Stimulated activated CD8-positive, alpha-beta memory T cell treated with anti-CD3 and anti-CD28 coated beads, Interleukin-2, amount 100 ng/mL, for 1 hour (primary cell): ENCODE data around the gene KLHDC3.
"Not testable (repeated sequence)": the region's sequence is repeated elsewhere in the genome, so short reads cannot be mapped to it uniquely, and the experiment has no call there.

Experiments
- DNase-seq, 2 donors: peaks; one replicate each; pipeline ENCODE4 v3.0.0-alpha.2; 2020; ENCODE audit warnings: low read depth in 2 of 2

KLHDC3 gene

GRCh38 chr6:42988486-42989020 lies 25.5 kb upstream of the KLHDC3 start:
- no peak for DNase-seq

GRCh38 chr6:42989923-42990322 lies 24.1 kb upstream of the KLHDC3 start:
- no peak for DNase-seq

DNA sequence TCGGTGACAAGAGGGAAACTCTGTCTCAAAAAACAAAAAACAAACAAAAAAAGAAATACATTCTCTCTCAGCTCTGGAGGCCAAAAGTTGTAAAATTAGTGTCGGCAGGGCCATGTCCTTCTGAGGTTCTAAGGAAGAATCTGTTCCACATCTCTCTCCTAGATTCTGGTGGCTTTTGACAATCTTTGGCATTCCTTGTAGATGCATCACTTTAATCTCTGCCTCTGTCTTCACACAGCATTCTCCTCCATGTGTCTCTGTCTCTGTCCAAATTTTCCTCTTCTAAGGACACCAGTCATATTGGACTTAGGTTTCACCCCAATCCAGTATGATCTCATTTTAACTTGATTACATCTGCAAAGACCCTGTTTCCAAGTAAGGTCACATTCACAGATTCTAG lies 20.6 kb upstream of the KLHDC3 start:
- no peak for DNase-seq

DNA sequence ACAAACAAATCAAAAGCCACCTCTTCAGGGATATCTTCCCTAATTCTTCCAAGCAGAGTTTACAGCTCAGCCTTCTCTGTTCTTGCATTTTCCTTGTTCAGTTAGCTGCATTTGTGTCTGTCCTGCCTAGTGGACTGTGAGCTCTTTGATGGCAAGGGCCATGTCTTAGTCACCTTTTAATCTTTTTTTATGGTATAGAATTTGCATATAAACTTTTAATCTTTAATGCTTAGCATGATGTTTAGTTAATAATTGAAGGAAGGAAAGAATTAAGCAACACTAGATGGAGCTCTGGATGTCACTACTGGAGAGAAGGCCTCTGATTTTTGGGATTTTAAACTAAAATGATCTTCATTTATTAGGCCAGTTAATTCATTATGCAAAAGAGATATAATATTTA lies 17.5 kb upstream of the KLHDC3 start:
- DNase-seq = no peak

DNA sequence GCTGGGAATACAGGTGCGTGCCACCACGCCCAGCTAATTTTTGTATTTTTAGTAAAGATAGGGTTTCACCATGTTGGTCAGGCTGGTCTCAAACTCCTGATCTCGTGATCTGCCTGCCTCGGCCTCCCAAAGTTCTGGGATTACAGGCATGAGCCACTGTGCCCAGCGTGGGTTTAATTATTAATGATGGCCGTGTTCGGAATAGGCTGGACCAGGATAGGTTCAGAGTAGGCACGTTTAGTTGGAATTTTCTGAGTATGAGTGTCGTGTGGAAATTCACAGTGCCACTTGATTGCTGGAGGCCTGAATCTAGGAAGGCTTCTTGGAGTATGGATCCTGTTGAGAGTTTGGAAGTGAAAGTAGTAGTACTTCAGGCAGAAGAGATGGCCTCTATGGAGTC lies 15.8 kb upstream of the KLHDC3 start:
- not testable (repeated sequence) for DNase-seq

GRCh38 chr6:43001843-43002242 lies 12.2 kb upstream of the KLHDC3 start:
- DNase-seq = no peak

DNA sequence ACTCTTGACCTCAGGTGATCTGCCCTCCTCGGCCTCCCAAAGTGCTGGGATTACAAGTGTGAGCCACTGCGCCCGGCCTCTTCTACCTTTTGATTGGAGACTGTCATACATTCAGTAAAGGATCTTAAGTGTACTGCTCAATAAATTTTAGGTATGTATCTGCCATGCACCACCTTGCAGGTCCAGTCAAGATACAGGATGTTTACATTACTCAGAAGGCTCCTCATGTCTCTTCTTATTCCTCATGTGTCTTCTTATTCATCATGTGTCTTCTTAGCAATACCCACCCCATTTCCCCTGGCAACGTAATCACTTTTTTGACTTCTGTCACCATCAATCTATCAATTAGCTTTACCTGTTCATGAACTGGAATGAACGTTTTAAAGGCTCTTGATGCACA lies 8.2 kb upstream of the KLHDC3 start:
- no peak for DNase-seq

GRCh38 chr6:43006251-43006650 lies 7.8 kb upstream of the KLHDC3 start:
- no peak for DNase-seq

DNA sequence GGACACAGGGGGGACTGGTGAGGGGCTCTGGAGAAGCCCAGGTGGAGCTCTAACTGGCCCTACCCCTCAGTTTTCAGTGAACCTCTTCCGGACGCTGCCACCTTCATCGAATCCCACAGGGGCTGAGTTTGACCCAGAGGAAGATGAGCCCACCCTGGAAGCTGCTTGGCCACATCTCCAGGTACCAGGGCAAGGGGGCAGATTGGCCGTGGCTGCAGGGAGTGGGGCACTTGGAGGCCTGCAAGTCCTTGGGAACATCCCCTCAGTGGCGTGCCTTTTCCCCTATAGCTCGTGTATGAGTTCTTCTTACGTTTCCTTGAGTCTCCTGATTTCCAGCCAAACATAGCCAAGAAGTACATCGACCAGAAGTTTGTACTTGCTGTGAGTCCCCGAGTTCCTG lies 6.9 kb upstream of the KLHDC3 start:
- DNase-seq = no peak

- DNase-seq = no peak
Measured at GRCh38 chr6:43009124-43009523, 4.9 kb upstream of the KLHDC3 start.

- no peak for DNase-seq
Measured at GRCh38 chr6:43011207-43011606, 2.8 kb upstream of the KLHDC3 start.

DNA sequence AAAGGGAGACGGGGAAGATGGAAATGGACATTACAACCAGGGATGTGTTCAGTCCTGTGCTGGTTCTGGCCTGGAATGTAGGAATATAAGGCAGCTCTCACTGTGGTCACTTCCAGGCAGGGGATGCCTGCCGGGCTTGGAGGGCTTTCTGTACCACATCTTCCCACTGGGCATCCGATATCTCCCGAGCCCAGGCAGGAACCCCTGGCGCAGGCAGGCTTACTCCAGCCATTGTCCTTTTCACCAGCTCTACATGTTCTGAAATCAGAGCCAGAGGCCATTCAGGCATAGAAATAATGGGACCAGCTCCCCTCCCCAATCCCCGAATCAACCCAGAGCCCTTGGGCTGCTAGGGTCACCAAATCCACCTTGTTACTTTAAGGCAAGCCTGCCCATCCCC lies 1.7 kb upstream of the KLHDC3 start:
- DNase-seq = no peak

- no peak for DNase-seq
Measured at GRCh38 chr6:43013097-43013842, 779 bp upstream of the KLHDC3 start.

- DNase-seq = no peak
Measured at GRCh38 chr6:43014434-43014909, 423 bp downstream of the KLHDC3 start.

- DNase-seq = no peak
Measured at GRCh38 chr6:43016176-43016942, 2.3 kb downstream of the KLHDC3 start.

DNA sequence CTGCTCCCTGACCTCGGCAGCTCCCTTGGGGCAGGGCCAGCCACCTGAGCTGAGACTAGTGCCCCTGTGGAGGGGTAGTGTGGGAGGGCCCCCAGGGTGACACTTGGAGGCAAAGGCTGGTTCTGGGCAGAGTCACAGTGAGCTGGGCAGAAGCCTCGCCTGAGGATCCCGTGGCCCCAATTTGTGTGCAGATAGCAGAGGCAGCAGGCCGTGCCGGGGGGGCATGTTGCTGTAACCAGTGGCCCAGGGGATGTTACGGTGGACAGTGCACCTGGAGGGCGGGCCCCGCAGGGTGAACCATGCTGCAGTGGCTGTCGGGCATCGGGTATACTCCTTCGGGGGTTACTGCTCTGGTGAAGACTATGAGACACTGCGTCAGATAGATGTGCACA lies 2.9 kb downstream of the KLHDC3 start:
- DNase-seq = no peak

DNA sequence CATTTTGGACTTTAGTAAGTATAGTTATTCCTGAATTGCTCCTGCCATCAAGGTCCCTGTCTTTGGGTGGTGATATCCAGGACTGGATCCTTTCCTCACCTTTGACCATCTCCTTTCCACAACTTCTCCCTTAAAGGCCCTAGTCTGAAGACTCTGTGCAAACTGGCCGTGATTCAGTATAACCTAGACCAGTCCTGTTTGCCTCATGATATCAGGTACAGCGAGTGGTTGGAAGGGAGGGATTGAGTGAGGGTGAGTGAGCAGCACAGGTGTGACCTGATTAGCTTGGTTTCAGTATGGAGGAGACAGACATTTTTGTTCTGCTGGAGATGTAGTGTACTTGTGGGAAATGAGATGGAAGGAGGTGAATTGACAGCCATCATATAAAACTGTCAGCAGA lies 5.1 kb downstream of the KLHDC3 start:
- DNase-seq = no peak

GRCh38 chr6:43020052-43020705 lies 6.1 kb downstream of the KLHDC3 start:
- no peak for DNase-seq

DNA sequence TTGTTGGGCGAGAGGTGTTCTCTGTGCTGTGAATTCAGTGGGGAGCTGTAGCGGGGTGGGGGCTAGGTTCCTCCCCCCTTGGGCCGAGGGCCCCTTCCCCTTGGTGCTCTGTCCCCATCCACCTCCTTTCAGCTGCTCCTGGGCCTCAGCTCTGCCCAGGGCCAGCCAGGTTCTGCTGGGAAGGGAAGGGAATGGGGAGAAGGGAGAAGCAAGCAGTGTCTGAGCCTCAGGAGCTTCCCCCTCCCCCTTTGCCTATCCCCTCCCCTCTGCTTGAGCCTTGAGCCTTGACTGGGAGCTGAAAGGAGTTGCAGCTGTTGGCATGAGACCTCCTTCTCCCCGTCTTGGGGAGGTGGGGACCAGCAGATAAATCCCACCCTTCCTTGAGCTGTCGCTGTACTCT lies 6.8 kb downstream of the KLHDC3 start:
- no peak for DNase-seq

DNA sequence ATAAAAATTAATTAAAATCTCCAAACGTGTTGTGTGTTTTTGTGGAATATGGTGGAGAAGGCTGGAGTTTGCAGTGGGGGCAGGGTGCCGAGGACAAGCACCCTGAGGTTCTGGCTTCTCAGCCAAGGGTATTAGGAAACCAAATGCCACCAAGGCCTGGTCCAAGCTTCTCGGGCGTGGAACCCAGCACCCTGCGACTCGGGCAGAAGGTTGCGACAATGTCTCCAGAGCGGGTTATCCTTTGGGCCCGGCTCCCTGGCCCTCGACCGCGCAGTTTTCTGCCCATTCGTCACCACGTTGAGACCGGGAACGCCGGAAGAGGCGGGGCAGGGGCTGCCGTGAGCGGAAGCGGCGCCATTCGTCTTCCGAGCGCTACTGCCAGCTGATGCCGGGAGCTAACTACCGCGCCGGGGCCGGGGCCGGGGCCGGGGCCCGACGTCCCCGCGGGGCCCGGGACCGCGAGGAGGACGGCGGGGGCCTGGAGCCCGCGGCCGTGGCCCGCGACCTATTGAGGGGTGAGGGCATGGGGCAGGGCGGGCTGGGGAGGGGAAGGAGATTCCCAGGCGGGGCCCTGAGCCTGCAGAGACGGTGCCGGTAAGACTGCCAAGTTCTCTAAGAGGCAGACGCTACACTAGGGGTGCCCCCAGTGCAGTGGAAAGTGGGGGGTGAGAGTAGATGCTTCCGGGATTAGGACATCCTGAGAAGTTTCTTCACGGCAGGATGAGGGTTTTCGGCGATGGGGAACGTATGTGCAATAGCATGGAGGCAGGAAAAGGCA lies 7.4 kb downstream of the KLHDC3 start, which contains the start of gene RRP36:
Gene RRP36, plus strand, starts transcription at position 354 of the 778 bp plus-strand sequence. Its CDS starts 32 bp downstream, at position 386.
- peak; percentile 37 to 41 for DNase-seq

DNA sequence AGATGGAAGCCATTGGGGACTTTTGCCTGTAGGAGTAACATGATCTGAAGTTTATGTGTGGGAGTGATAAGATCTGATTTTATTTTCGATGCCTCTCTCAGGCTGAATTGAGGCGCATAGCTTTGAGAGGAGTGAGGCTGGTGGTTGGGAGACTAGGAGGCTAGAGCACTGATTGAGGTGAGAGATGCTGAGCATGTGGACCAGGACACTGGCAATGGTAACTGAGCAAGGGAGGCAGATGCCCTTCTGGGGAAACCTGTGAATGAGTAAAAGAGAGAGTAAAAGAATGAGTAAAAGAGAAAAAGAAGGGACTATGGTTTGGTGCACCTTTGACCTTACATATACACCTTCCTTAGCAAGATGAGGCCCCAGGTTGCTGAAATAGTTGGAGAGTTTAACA lies 10.4 kb downstream of the KLHDC3 start:
- DNase-seq = no peak

DNA sequence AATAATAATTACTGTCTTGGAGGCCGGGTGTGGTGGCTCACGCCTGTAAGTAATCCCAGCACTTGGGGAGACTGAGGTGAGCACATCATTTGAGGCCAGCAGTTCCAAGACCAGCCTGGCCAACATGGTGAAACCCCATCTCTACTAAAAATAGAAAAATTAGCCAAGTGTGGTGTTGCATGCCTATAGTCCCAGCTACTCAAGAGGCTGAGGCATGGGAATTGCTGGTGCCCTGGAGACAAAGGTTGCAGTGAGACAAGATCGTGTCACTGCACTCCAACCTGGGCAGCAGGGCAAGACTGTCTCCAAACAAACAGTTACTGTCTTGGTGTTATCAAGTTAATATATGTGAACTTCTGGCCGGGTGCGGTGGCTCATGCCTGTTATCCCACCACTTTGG lies 12.3 kb downstream of the KLHDC3 start:
- no peak for DNase-seq
